ENCODE results near the gene CYSRT1.

Gene CYSRT1

DNA sequence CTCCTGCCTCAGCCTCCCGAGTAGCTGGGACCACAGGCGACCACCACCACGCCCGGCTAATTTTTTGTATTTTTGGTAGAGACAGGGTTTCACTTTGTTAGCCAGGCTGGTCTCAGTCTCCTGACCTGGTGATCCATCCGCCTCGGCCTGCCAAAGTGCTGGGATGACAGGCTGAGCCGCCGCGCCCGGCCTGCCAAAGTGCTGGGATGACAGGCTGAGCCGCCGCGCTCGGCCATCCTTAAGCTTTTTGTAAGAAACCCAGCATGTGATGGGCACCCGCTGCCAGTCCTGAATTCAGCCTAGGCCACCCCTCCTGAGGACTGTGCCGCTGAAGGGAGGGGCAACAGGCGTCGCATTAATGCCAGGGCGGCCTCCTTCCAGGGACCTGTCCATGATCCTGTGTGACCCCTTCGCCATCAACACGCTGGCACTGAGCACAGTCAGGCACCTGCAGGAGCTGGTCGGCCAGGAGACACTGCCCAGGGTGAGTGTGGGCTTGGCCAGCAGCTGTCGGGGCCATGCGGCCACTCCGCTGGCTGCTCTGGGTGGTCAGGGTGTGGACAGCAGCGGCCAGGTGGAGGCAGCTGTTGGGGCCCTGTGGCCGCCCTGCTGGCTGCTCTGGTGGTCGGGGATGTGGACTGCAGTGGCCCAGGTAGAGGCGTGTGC lies 40.7 kb downstream of the CYSRT1 start:
- no peak for TF ChIP-seq YY1 (IDR thresholded peaks at IDR 0.05; ENCODE audit: low read depth)
- TF ChIP-seq, protein P1, sequence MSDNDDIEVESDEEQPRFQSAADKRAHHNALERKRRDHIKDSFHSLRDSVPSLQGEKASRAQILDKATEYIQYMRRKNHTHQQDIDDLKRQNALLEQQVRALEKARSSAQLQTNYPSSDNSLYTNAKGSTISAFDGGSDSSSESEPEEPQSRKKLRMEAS (IDR thresholded peaks at IDR 0.05) = no peak
- no peak for TF ChIP-seq TCF12 (IDR thresholded peaks at IDR 0.05; ENCODE audit: low read depth)
- TF ChIP-seq RAD21 (IDR thresholded peaks at IDR 0.05; ENCODE audit: low read depth) = no peak
- no peak for TF ChIP-seq EGR1 (IDR thresholded peaks at IDR 0.05)
- TF ChIP-seq, protein P2, sequence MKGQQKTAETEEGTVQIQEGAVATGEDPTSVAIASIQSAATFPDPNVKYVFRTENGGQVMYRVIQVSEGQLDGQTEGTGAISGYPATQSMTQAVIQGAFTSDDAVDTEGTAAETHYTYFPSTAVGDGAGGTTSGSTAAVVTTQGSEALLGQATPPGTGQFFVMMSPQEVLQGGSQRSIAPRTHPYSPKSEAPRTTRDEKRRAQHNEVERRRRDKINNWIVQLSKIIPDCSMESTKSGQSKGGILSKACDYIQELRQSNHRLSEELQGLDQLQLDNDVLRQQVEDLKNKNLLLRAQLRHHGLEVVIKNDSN (IDR thresholded peaks at IDR 0.05) = no peak
- no peak for TF ChIP-seq CEBPB (IDR thresholded peaks at IDR 0.05)
- no peak for TF ChIP-seq NFIC (IDR thresholded peaks at IDR 0.05)
- TF ChIP-seq EP300 (IDR thresholded peaks at IDR 0.05; ENCODE audit: borderline replicate concordance) = no peak
- TF ChIP-seq TAF1 (IDR thresholded peaks at IDR 0.05; ENCODE audit: low read depth) = no peak
- TF ChIP-seq ZBTB7A (IDR thresholded peaks at IDR 0.05; ENCODE audit: low read depth) = no peak
- no peak for TF ChIP-seq TEAD4 (IDR thresholded peaks at IDR 0.05)
- TF ChIP-seq CREB1 (IDR thresholded peaks at IDR 0.05; ENCODE audit: low read depth) = no peak
- TF ChIP-seq FOXM1 (IDR thresholded peaks at IDR 0.05; ENCODE audit: borderline replicate concordance, low read depth) = no peak
- TF ChIP-seq, protein P3, sequence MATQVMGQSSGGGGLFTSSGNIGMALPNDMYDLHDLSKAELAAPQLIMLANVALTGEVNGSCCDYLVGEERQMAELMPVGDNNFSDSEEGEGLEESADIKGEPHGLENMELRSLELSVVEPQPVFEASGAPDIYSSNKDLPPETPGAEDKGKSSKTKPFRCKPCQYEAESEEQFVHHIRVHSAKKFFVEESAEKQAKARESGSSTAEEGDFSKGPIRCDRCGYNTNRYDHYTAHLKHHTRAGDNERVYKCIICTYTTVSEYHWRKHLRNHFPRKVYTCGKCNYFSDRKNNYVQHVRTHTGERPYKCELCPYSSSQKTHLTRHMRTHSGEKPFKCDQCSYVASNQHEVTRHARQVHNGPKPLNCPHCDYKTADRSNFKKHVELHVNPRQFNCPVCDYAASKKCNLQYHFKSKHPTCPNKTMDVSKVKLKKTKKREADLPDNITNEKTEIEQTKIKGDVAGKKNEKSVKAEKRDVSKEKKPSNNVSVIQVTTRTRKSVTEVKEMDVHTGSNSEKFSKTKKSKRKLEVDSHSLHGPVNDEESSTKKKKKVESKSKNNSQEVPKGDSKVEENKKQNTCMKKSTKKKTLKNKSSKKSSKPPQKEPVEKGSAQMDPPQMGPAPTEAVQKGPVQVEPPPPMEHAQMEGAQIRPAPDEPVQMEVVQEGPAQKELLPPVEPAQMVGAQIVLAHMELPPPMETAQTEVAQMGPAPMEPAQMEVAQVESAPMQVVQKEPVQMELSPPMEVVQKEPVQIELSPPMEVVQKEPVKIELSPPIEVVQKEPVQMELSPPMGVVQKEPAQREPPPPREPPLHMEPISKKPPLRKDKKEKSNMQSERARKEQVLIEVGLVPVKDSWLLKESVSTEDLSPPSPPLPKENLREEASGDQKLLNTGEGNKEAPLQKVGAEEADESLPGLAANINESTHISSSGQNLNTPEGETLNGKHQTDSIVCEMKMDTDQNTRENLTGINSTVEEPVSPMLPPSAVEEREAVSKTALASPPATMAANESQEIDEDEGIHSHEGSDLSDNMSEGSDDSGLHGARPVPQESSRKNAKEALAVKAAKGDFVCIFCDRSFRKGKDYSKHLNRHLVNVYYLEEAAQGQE (IDR thresholded peaks at IDR 0.05; ENCODE audit: low read depth) = no peak

DNA sequence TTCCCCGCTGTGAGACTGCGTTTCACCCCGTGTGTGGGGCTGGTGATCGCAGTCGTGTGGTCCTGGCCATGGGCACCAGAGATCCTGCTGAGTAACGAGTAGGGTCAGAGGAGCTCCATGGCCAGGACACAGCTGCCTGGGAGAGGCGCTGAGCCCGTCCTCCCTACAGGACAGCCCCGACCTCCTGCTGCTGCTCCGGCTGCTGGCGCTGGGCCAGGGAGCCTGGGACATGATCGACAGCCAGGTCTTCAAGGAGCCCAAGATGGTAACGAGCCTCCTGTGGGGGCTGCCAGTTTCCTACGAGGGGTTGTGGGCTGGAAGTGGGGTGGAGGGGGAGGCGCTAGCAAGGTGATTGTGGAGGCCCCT lies 41.2 kb downstream of the CYSRT1 start:
- TF ChIP-seq, protein P3 (IDR thresholded peaks at IDR 0.05; ENCODE audit: low read depth) = no peak
- TF ChIP-seq NFIC (IDR thresholded peaks at IDR 0.05) = 0 out of 2 replicates have a peak, but pooled peaks have one; percentile 18

DNA sequence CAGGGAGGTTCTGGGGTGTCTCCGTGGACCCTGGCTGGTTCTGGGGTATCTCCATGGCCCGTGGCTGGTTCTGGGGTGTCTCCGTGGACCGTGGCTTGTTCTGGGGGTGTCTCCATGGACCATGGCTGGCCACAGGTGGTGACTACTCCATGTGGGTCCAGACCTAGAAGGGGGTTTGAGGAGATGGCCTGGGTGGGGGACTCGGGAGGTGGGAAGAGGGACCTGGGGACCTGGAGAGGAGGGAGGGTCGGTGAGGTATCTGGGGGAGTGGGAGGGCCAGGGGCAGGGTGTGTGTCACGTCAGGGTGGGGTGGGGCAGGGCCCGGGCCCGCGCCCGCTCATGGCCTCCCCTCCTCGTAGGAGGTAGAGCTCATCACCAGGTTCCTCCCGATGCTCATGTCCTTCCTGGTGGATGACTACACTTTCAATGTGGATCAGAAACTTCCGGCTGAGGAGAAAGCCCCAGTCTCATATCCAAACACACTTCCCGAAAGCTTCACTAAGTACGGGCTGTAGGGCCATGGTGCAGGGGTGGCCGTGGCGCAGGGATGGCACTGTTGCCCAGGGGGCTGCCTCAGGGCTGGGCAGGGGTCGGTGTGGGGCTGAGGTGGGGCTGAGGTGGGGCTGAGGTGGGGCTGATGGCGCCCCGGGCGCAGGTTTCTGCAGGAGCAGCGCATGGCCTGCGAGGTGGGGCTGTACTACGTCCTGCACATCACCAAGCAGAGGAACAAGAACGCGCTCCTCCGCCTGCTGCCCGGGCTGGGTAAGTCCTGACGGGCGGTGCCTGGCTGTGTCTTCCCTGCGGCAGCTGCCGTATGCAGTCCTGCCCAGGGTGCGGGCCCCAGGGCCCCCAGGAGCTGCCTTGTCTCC lies 41.8 kb downstream of the CYSRT1 start:
- no peak for TF ChIP-seq NFIC (IDR thresholded peaks at IDR 0.05)
- TF ChIP-seq TCF12 (IDR thresholded peaks at IDR 0.05; ENCODE audit: low read depth) = no peak
- TF ChIP-seq FOXM1 (IDR thresholded peaks at IDR 0.05; ENCODE audit: borderline replicate concordance, low read depth) = no peak
- TF ChIP-seq TAF1 (IDR thresholded peaks at IDR 0.05; ENCODE audit: low read depth) = no peak
- no peak for TF ChIP-seq EP300 (IDR thresholded peaks at IDR 0.05; ENCODE audit: borderline replicate concordance)
- no peak for TF ChIP-seq YY1 (IDR thresholded peaks at IDR 0.05; ENCODE audit: low read depth)
- no peak for TF ChIP-seq EGR1 (IDR thresholded peaks at IDR 0.05)
- no peak for TF ChIP-seq CREB1 (IDR thresholded peaks at IDR 0.05; ENCODE audit: low read depth)
- no peak for TF ChIP-seq CEBPB (IDR thresholded peaks at IDR 0.05)
- no peak for TF ChIP-seq ZBTB7A (IDR thresholded peaks at IDR 0.05; ENCODE audit: low read depth)
- TF ChIP-seq, protein P1 (IDR thresholded peaks at IDR 0.05) = no peak
- TF ChIP-seq TEAD4 (IDR thresholded peaks at IDR 0.05) = no peak
- TF ChIP-seq RAD21 (IDR thresholded peaks at IDR 0.05; ENCODE audit: low read depth) = no peak
- TF ChIP-seq, protein P2 (IDR thresholded peaks at IDR 0.05) = no peak
- TF ChIP-seq, protein P3 (IDR thresholded peaks at IDR 0.05; ENCODE audit: low read depth) = no peak

DNA sequence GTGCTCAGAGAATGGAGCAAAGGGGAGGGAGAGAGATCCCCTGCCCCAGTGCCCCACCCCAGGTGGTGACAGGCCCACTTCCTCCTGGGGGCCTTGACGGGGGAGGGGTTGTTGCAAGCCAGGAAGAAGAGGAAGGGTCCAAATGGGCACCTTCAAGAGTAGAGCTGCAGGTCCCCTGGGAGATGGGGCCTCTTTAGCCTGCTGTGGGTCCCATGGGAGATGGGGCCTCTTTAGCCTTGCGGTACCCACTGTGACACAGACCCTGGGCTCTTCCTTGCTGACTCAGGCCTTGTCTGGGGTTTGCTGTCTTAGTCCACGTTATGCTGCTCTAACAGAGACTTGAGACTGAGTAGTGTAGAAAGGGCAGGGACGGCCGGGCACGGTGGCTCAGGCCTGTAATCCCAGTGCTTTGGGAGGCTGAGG lies 43.0 kb downstream of the CYSRT1 start:
- TF ChIP-seq, protein P1 (IDR thresholded peaks at IDR 0.05) = no peak
- TF ChIP-seq TAF1 (IDR thresholded peaks at IDR 0.05; ENCODE audit: low read depth) (no peak), TCF12 (IDR thresholded peaks at IDR 0.05; ENCODE audit: low read depth) (no peak), NFIC (IDR thresholded peaks at IDR 0.05) (no peak), EGR1 (IDR thresholded peaks at IDR 0.05) (no peak), ZBTB7A (IDR thresholded peaks at IDR 0.05; ENCODE audit: low read depth) (no peak), RAD21 (IDR thresholded peaks at IDR 0.05; ENCODE audit: low read depth) (no peak), FOXM1 (IDR thresholded peaks at IDR 0.05; ENCODE audit: borderline replicate concordance, low read depth) (no peak), CEBPB (IDR thresholded peaks at IDR 0.05) (no peak)
